Common myeloid progenitor, CD34-positive (primary cell): ENCODE results near the gene MICAL3.

Experiments used
- CTCF ChIA-PET: fragments of 350-600 bp; sonication (Branson Sonifier 250); formaldehyde crosslinking; loops from one replicate; lab custom pipeline; 2021; ENCODE audit warnings: antibody characterized with exemption; lab: Charles Lee
- POLR2A ChIA-PET: fragments of 350-600 bp; sonication (Branson Sonifier 250); formaldehyde crosslinking; loops from one replicate; lab custom pipeline; 2021; ENCODE audit warnings: antibody characterized with exemption; lab: Charles Lee
- DNase-seq, 3 donors: peaks; one replicate each; pipeline versions ENCODE4 v3.0.0 to v3.0.0-alpha.2; 2013
- H3K27ac ChIP-seq, 2 experiments: 1 replicate in 1 of 2; 2 replicates in 1 of 2; pipeline ENCODE4 v1.7.0; 2013; ENCODE audit warnings: inconsistent platforms in 2 of 2, low read length in 2 of 2, mild to moderate bottlenecking in 2 of 2, low read depth in 1 of 2, moderate library complexity in 1 of 2; ENCODE audit not compliant: severe bottlenecking in 2 of 2, insufficient read depth in 1 of 2, poor library complexity in 1 of 2
- H3K27me3 ChIP-seq, 5 experiments: replicated peaks in 2 of 5; 1 replicate in 3 of 5; 2 replicates in 2 of 5; pipeline versions ENCODE4 v1.6.1 to v1.7.0; 2013; ENCODE audit warnings: low read length in 4 of 5, mild to moderate bottlenecking in 2 of 5, moderate library complexity in 2 of 5, inconsistent platforms in 1 of 5; ENCODE audit not compliant: insufficient read depth in 5 of 5, control insufficient read depth in 4 of 5
- H3K36me3 ChIP-seq, 4 experiments: 1 replicate in 2 of 4; 2 replicates in 2 of 4; pipeline versions ENCODE4 v1.6.1 to v1.7.0; 2013; ENCODE audit warnings: low read length in 3 of 4, control low read depth in 1 of 4, mild to moderate bottlenecking in 1 of 4; ENCODE audit not compliant: control insufficient read depth in 4 of 4, insufficient read depth in 4 of 4
- H3K4me1 ChIP-seq, 4 experiments: 1 replicate in 3 of 4; 2 replicates in 1 of 4; pipeline versions ENCODE4 v1.6.1 to v1.7.1; 2013; ENCODE audit warnings: low read length in 3 of 4, mild to moderate bottlenecking in 3 of 4, control low read depth in 1 of 4, inconsistent platforms in 1 of 4, moderate library complexity in 1 of 4; ENCODE audit not compliant: control insufficient read depth in 4 of 4, insufficient read depth in 4 of 4; ENCODE audit errors: control extremely low read depth in 1 of 4
- H3K4me3 ChIP-seq, 7 experiments: 1 replicate in 4 of 7; 2 replicates in 3 of 7; pipeline versions ENCODE4 v1.5.1 to v1.7.0; 2013; ENCODE audit warnings: mild to moderate bottlenecking in 7 of 7, low read length in 6 of 7, moderate library complexity in 6 of 7, inconsistent platforms in 2 of 7, low read depth in 2 of 7, control low read depth in 1 of 7; ENCODE audit not compliant: insufficient read depth in 4 of 7, control insufficient read depth in 1 of 7; ENCODE audit errors: extremely low read depth in 1 of 7
- H3K9me3 ChIP-seq, 5 experiments: 1 replicate in 4 of 5; 2 replicates in 1 of 5; pipeline versions ENCODE4 v1.6.1 to v1.7.1; 2013; ENCODE audit warnings: low read length in 4 of 5, mild to moderate bottlenecking in 2 of 5, inconsistent platforms in 1 of 5, low read depth in 1 of 5, moderate library complexity in 1 of 5; ENCODE audit not compliant: control insufficient read depth in 4 of 5, insufficient read depth in 2 of 5; ENCODE audit errors: control extremely low read depth in 1 of 5
- WGBS: methylation state at CpG from one replicate; pipeline ENCODE4 v1.1.5; 2013; ENCODE audit not compliant: insufficient coverage; 5-methylcytosine and 5-hydroxymethylcytosine counted together

The MICAL3 gene

DNA sequence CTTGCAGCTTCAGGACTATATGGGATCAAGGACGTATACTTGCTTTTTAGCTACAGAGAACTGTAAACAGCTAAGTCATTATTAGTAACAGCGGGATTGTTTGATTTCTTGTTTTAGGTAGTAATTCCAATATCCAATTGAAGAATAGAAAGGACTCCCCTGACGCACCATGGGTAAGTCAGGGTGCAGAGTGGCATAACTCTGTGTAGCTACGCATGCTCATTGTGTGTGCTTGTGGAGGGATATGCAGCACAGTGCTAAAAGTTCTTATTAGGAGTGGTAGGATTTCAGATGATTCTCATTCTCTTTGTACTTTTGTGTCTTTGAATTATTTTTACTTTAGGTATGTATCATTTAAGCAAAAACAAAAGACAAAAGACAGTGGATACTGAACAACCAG is 45.7 kb upstream of the MICAL3 start:
- Histone ChIP-seq H3K4me1 (peaks cover 0 to 4% (median 0%) of the 10 kb centered on the region in 4 experiments), H3K27me3 (peaks cover 0 to 24% (median 3%) of the 10 kb centered on the region in 5 experiments), H3K4me3 (no peak overlapping the region), H3K27ac (no peak overlapping the region), H3K9me3 (no peaks in the 10 kb centered on the region), H3K36me3 (no peaks in the 10 kb centered on the region)
- ChIA-PET CTCF (interaction anchor here (1.1 to 1.4 kb wide), 3 partner anchors 9 to 240 kb away, joined by 3 to 5 read pairs (median 3); no protein-coding TSS in a partner anchor), POLR2A (no interaction called here)
- 95% methylated on average over 4 of the region's 4 CpGs for WGBS
- DNase-seq: no peak

DNA sequence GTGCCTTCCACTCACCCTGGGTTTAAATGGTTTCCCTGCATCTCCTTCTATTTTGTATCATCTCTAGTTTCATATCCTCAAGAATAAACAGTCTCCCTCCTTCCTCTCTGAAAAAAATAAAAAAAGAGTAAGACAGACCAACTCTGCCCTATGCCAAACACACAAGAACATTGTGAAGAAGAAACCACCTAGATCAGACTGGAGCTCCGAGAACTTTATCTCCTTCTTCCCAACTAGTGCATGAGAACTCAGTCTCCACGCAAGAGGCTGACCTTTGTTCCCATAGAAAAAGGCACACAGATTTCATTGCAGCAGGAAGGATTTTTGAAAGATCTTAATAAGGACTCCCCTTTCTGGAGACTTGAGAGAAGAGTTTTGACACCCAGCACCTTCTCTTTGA is 44.7 kb upstream of the MICAL3 start:
- Histone ChIP-seq H3K27me3 (peaks cover 0 to 25% (median 3%) of the 10 kb centered on the region in 5 experiments), H3K4me1 (peaks cover 0 to 4% (median 0%) of the 10 kb centered on the region in 4 experiments), H3K36me3 (no peaks in the 10 kb centered on the region), H3K27ac (no peak overlapping the region), H3K9me3 (no peaks in the 10 kb centered on the region), H3K4me3 (no peak overlapping the region)
- POLR2A ChIA-PET: interaction anchor here (0.6 kb wide), 1 partner anchor 21 kb away, joined by 3 read pairs; no protein-coding TSS in a partner anchor
- DNase-seq: no peak
- CTCF ChIA-PET: interaction anchor here (1.4 kb wide), 1 partner anchor 239 kb away, joined by 5 read pairs; no protein-coding TSS in a partner anchor
- WGBS: 100% methylated on average over 2 of the region's 2 CpGs

GRCh38 chr22:18068381-18068988 is 44.1 kb upstream of the MICAL3 start:
- peaks cover 0 to 25% (median 4%) of the 10 kb centered on the region in 5 experiments for H3K27me3 ChIP-seq
- H3K36me3 ChIP-seq: no peaks in the 10 kb centered on the region
- WGBS: 95% methylated on average over 2 of the region's 3 CpGs
- peaks cover 0 to 4% (median 0%) of the 10 kb centered on the region in 4 experiments for H3K4me1 ChIP-seq
- H3K27ac ChIP-seq: no peak overlapping the region
- no peak overlapping the region for H3K4me3 ChIP-seq
- no peak for DNase-seq
- H3K9me3 ChIP-seq: no peaks in the 10 kb centered on the region
- ChIA-PET CTCF (no interaction called here), POLR2A (interaction anchor here (0.6 kb wide), 1 partner anchor 21 kb away, joined by 3 read pairs; no protein-coding TSS in a partner anchor)

GRCh38 chr22:18067548-18068341 is 43.4 kb upstream of the MICAL3 start:
- WGBS: 86% methylated on average over 11 of the region's 14 CpGs
- CTCF ChIA-PET: no interaction called here
- Histone ChIP-seq H3K4me1 (peaks cover 0 to 5% (median 0%) of the 10 kb centered on the region in 4 experiments), H3K27ac (no peak overlapping the region), H3K9me3 (no peaks in the 10 kb centered on the region), H3K4me3 (no peak overlapping the region), H3K36me3 (no peaks in the 10 kb centered on the region), H3K27me3 (peaks cover 0 to 25% (median 6%) of the 10 kb centered on the region in 5 experiments)
- no peak for DNase-seq
- POLR2A ChIA-PET: no interaction called here

GRCh38 chr22:18067121-18067520 is 42.8 kb upstream of the MICAL3 start:
- ChIA-PET POLR2A (no interaction called here), CTCF (no interaction called here)
- H3K27ac ChIP-seq: no peak overlapping the region
- no peak for DNase-seq
- no peaks in the 10 kb centered on the region for H3K36me3 ChIP-seq
- H3K4me1 ChIP-seq: peaks cover 0 to 5% (median 0%) of the 10 kb centered on the region in 4 experiments
- no peak overlapping the region for H3K4me3 ChIP-seq
- H3K9me3 ChIP-seq: no peaks in the 10 kb centered on the region
- H3K27me3 ChIP-seq: peaks cover 0 to 25% (median 6%) of the 10 kb centered on the region in 5 experiments
- WGBS: 100% methylated on average over 2 of the region's 3 CpGs

- ChIA-PET POLR2A (no interaction called here), CTCF (interaction anchor here (0.6 to 2.0 kb wide), 5 partner anchors 10 to 314 kb away, joined by 3 to 9 read pairs (median 3); partner anchors contain the start of gene PEX26)
- Histone ChIP-seq H3K4me3 (no peak overlapping the region), H3K36me3 (no peaks in the 10 kb centered on the region), H3K9me3 (no peaks in the 10 kb centered on the region), H3K4me1 (peaks cover 0 to 5% (median 0%) of the 10 kb centered on the region in 4 experiments), H3K27me3 (peaks cover 0 to 25% (median 6%) of the 10 kb centered on the region in 5 experiments), H3K27ac (no peak overlapping the region)
- WGBS: 63% methylated on average over 8 of the region's 12 CpGs
- DNase-seq: no peak
Measured at GRCh38 chr22:18066181-18066859, 42.0 kb upstream of the MICAL3 start.
